Peyer's patch (tissue), 4 donors: ENCODE data around the gene PACS2. TPM values are rescaled to one million over a fixed set of nuclear protein-coding genes. Genes with fewer than 3 reads are reported as not detected.

Experiments
- DNase-seq, 3 donors: peaks; one replicate each; pipeline ENCODE4 v3.0.0-alpha.2; 2017 to 2019
- H3K27ac ChIP-seq, 4 donors: fragments of 200-600 bp; sonication (generic); one replicate each; pipeline ENCODE4 v1.5.1; 2016 to 2019
- H3K27me3 ChIP-seq, 2 donors: fragments of 200-600 bp; sonication (generic); one replicate each; pipeline ENCODE4 v1.5.1; 2019
- H3K36me3 ChIP-seq, 3 donors: fragments of 200-600 bp; sonication (generic); one replicate each; pipeline ENCODE4 v1.5.1; 2016 to 2019
- H3K4me1 ChIP-seq, 4 donors: fragments of 200-600 bp; sonication (generic); one replicate each; pipeline ENCODE4 v1.5.1; 2016 to 2019
- H3K4me3 ChIP-seq, 4 donors: fragments of 200-600 bp; sonication (generic); 1 replicate in 3 of 4; 2 replicates in 1 of 4; pipeline ENCODE4 v1.5.1; 2016 to 2019; ENCODE audit warnings: mild to moderate bottlenecking in 1 of 4
- H3K9me3 ChIP-seq, 4 donors: fragments of 200-600 bp; sonication (generic); one replicate each; pipeline ENCODE4 v1.5.1; 2016 to 2019; ENCODE audit warnings: mild to moderate bottlenecking in 1 of 4
- CTCF ChIP-seq, 6 experiments: fragments of 450-650 bp in 4 of 6; fragments of 200-600 bp in 2 of 6; sonication (generic) in 1 of 6; IDR thresholded peaks; one replicate each; pipeline ENCODE4 v1.5.1; 2017 to 2019; ENCODE audit warnings: antibody characterized with exemption in 6 of 6, mild to moderate bottlenecking in 3 of 6, moderate library complexity in 1 of 6
- POLR2A ChIP-seq, 2 donors: fragments of 450-650 bp; IDR thresholded peaks; one replicate each; pipeline ENCODE4 v1.5.1; 2017; ENCODE audit warnings: antibody characterized with exemption in 2 of 2, mild to moderate bottlenecking in 2 of 2, moderate library complexity in 2 of 2
- total RNA-seq, 4 donors: library from RNA; depleted of rRNA; stranded (reverse); fragments of >200 nt; gene quantifications; one replicate each; pipeline ENCODE4 v1.1.0, GENCODE V29; 2016

PACS2 gene
- total RNA-seq, 4 donors from 2014 or later, result 77.2 to 158 (median 126) TPM

- Histone ChIP-seq H3K4me3 (no peak overlapping the region), H3K4me1 (peaks cover 0 to 9% (median 2%) of the 10 kb centered on the region in 4 donors), H3K9me3 (no peaks in the 10 kb centered on the region), H3K27ac (no peak overlapping the region), H3K27me3 (no peaks in the 10 kb centered on the region), H3K36me3 (peaks cover 0 to 36% (median 0%) of the 10 kb centered on the region in 3 donors)
- TF ChIP-seq CTCF (IDR thresholded peaks at IDR 0.05), result no peak
- no peak for TF ChIP-seq POLR2A (IDR thresholded peaks at IDR 0.05)
- no peak for DNase-seq
Observed at GRCh38 chr14:105446971-105447370, 132.4 kb downstream of the PACS2 start.

Other genes starting within 250 kb of the PACS2 start
- gene GPR132, start 249.3 kb upstream of the PACS2 start, total RNA-seq, result 10 to 100 TPM in 1 of 4 donors, 1 to 10 TPM in 3; 1.5 to 29.7 (median 4.2) TPM
- 10 to 100 TPM in 3 of 4 donors, 1 to 10 TPM in 1; 7.5 to 33.0 (median 11.2) TPM for gene JAG2, start 146.0 kb upstream of the PACS2 start, total RNA-seq
- 10 to 100 TPM in 3 of 4 donors, 1 to 10 TPM in 1; 6.6 to 47.7 (median 25.7) TPM for gene NUDT14, start 133.4 kb upstream of the PACS2 start, total RNA-seq
- 10 to 100 TPM; 32.2 to 67.5 (median 55.5) TPM for gene BTBD6, start 66.2 kb upstream of the PACS2 start, total RNA-seq
- 100 to 1,000 TPM in 1 of 4 donors, 10 to 100 TPM in 3; 40.8 to 112 (median 90.3) TPM for gene BRF1, start 13.7 kb upstream of the PACS2 start, total RNA-seq
- gene TEX22, start 83.8 kb downstream of the PACS2 start, total RNA-seq, result 1 to 10 TPM in 1 of 4 donors, under 1 TPM in 2, not detected in 1; 0.35 to 1.6 (median 0.94) TPM
- 100 to 1,000 TPM in 3 of 4 donors, 10 to 100 TPM in 1; 75.7 to 295 (median 165) TPM for gene MTA1, start 105.1 kb downstream of the PACS2 start, total RNA-seq
- 10 to 100 TPM; 20.8 to 69.3 (median 41.9) TPM for gene CRIP2, start 160.1 kb downstream of the PACS2 start, total RNA-seq
- gene CRIP1, start 172.1 kb downstream of the PACS2 start, total RNA-seq, result 100 to 1,000 TPM in 1 of 4 donors, 10 to 100 TPM in 3; 33.8 to 239 (median 37.8) TPM
- 10 to 100 TPM in 2 of 4 donors, 1 to 10 TPM in 2; 7.0 to 42.1 (median 15.1) TPM for gene TEDC1, start 176.5 kb downstream of the PACS2 start, total RNA-seq
- 1 to 10 TPM in 2 of 4 donors, under 1 TPM in 1, not detected in 1; 0.94 to 2.5 (median 1.1) TPM for gene TMEM121, start 211.8 kb downstream of the PACS2 start, total RNA-seq